ENCODE data around the gene C11orf71.

DNA sequence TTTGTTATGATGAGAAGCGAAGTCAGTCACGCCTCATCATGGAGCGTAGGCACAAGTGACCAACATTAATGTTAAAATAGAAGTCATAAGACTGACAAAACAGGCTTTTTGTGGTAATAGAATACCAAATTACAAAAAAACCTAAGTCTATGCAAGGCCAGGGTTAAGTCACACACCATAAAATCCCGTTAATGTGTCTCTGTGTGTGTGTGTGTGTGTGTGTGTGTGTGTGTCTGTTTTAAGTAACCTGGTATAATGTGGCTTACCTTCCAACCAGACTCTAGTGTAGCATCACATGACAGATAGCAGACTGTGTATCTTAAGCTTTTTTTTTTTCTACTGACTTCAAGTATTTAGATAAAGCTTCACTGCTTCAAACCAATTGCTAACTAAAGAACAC is 38.0 kb downstream of the C11orf71 start:
- TF ChIP-seq, protein P1, sequence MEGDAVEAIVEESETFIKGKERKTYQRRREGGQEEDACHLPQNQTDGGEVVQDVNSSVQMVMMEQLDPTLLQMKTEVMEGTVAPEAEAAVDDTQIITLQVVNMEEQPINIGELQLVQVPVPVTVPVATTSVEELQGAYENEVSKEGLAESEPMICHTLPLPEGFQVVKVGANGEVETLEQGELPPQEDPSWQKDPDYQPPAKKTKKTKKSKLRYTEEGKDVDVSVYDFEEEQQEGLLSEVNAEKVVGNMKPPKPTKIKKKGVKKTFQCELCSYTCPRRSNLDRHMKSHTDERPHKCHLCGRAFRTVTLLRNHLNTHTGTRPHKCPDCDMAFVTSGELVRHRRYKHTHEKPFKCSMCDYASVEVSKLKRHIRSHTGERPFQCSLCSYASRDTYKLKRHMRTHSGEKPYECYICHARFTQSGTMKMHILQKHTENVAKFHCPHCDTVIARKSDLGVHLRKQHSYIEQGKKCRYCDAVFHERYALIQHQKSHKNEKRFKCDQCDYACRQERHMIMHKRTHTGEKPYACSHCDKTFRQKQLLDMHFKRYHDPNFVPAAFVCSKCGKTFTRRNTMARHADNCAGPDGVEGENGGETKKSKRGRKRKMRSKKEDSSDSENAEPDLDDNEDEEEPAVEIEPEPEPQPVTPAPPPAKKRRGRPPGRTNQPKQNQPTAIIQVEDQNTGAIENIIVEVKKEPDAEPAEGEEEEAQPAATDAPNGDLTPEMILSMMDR (IDR thresholded peaks at IDR 0.05; ENCODE audit: low read depth, low read length, missing input control): no peak
- TF ChIP-seq, protein P2, sequence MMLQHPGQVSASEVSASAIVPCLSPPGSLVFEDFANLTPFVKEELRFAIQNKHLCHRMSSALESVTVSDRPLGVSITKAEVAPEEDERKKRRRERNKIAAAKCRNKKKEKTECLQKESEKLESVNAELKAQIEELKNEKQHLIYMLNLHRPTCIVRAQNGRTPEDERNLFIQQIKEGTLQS (IDR thresholded peaks at IDR 0.05): no peak
- TF ChIP-seq RAD21 (IDR thresholded peaks at IDR 0.05): no peak
